GM21515 (cell line): Measurements from ENCODE around the gene ST3GAL3.

Experiments
- ATAC-seq: cut with Tn5 transposase; IDR thresholded peaks from one replicate; pipeline ENCODE4 v1.9.1; 2021; ENCODE audit not compliant: unreplicated experiment

Gene ST3GAL3

GRCh38 chr1:43873851-43874250 is 166.5 kb downstream of the ST3GAL3 start:
- ATAC-seq, result no peak

DNA sequence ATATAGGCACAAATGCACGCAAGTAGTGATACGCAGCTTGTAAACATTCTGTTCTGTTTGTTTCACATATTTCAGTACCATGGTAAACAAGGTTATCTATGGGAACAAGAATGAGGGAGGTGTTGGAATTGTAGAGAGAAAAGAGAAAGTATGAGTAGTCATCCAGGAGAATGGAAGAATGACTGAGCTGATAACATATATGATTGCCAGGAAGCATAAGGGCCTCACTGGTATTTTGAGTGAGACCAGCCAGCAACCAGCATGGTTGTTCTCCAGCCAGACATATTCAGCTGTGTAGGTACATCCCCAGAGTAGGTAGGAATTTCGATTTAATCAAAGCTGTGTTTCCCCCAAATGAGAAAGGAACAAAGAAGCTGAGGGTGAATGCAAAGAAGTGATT is 167.4 kb downstream of the ST3GAL3 start:
- no peak for ATAC-seq

DNA sequence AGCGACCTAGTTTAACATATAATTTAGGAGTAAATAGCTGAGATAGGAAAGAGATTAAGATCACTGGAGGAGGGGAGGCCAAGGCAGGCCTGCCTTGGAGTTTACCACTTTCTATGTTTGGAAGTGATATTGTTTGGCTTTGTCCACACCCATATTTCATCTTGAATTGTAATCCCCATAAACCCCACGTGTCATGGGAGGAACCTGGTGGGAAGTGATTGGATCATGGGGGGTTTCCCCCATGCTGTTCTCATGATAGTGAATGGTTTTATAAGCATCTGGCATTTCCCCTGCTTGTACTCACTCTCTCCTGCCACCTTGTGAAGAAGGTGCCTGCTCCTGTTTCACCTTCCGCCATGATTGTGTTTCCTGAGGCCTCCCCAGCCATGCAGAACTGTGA is 168.0 kb downstream of the ST3GAL3 start:
- no peak for ATAC-seq

DNA sequence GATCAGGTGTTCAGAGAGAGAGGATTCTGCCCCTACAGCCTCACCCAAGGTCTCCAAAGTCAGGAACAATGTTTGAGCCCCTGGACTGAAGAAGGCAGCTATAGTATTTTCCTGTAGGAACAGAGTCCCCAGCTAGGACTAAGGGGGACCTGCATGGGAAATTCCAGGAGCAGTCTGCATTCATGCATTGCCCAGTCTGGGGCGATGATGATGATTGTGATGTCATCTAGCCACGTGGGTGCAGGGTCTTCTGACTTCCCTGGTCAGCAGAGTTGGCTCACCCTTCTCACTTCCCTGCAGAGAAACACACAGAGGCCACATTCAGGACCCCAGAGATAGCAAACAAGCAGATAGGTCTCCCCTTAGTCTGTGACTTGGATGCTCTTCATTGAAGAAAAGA is 169.8 kb downstream of the ST3GAL3 start:
- ATAC-seq, result no peak

DNA sequence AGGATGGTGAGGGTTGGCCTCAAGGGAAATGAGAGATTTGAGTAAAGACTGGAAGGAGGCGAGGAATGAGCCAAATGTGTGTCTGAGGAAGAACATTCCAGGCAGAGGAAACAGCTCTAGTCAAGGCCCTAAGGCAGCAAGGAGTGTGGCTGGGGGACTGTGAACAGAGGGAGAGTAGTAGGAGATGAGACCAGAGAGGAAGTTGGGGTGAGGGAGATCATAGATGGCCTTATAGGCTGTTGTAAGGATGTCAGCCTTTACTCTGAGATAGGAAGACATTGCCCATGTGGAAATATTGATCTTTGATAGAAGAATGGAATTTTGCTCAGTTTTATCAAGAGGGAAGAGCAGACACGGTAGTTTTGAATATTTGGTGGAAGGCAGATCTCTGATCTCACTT is 171.1 kb downstream of the ST3GAL3 start:
- ATAC-seq, result no peak

DNA sequence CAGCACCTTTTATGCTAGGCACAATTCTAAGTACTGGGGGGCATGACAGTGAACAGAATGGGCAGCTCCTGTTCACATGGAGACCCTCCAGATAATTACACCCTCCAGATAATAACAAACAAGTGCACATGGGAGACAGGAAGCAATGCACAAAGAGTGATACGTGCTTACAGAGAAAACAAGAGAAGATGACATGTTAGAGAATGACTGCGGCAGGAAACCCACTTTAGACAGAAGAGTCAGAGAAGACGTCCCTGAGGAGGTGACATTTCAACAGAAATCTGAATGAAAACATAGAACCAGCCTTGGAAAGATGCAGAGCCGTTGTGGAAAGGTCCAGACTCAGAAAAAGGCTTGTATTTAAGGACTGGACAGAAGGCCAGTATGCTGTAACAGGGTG is 171.5 kb downstream of the ST3GAL3 start:
- ATAC-seq, result no peak

DNA sequence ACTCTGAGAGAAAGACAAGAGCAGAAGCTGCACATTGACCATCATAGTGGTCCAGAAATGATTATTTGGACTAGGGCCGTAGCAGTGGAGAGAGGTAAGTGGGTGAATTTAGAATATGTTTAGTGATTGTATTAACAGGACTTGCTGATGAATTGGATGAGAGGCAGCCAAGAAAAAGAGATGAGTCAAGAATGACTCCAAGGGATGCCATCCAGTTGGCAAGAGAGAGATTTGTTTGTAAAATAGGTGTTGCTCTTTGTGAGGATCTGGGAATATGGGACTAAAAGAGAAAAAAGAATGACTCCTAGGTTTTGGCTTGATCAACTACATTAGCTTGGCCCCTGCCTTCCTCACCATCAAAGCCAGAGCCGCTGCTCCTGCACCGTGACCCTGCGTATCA is 172.1 kb downstream of the ST3GAL3 start:
- no peak for ATAC-seq

GRCh38 chr1:43879996-43880395 is 172.7 kb downstream of the ST3GAL3 start:
- ATAC-seq, result no peak

GRCh38 chr1:43880604-43881003 is 173.3 kb downstream of the ST3GAL3 start:
- ATAC-seq, result no peak

GRCh38 chr1:43881415-43881814 is 174.1 kb downstream of the ST3GAL3 start:
- no peak for ATAC-seq

- ATAC-seq, result no peak
These were observed 175.4 kb downstream of the ST3GAL3 start for GRCh38 chr1:43882763-43883162.

DNA sequence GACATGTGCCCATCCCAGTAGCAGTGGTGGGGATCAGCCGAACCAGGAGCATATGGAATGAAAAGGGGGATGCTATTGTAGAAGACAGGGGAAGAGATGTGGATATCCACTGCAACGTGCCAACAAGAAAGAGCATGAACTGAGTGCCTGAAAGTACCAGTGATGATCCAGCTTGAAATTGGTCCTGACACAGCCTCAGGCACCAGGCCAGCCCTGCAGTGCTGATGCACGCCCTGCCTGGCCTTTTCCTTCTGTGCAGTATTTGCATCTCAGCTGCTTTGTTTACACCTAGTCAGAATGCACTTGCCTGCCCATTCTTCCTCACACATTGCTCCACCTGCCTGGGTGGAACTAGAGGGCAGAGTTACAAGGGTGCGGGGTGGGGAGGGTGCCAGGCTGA is 176.0 kb downstream of the ST3GAL3 start:
- no peak for ATAC-seq

DNA sequence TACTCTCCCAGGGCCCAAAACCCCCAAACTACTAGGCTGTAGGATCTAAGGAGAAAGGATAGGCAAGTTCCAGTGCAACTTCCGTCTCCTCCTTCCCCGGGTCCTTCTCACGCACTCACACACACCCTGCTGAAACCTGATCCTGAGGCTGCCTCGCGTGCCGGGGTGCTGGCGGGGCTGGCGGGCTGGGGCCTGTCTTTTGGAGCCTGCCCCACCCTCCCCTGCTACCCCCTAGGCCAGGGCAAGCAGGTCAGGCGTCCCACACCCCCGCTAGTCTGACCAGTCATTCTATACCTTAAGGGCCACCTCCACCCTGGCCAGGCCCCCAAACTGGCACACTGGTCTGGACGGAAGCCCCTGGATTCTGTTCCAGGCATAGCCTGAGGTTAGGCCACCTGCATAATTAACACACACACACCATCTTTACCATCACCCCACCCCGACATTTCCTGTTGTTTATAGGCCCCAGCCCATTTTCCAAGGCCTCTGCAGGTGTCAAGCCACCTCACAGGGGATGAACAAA is 178.0 kb downstream of the ST3GAL3 start:
- no peak for ATAC-seq

DNA sequence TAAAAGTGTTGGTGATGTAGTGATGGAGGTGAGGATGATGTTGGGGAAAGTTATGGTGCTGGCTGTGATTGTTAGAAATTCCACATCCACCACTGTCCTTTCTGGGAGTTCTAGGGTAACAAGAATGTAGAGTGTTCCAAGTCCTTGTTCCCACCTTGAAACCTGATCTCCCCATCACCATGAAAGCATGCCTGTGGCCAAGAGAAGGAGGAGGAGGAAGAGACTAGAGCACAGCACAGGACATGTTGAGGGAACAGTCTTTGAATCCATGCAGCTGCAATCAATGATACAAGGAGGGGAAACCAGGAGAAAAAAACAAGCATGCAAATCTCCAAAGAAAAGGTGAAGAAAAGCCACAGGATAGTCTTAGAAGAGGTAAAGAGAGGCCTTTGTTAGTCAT is 180.4 kb downstream of the ST3GAL3 start:
- ATAC-seq, result no peak

GRCh38 chr1:43890815-43891214 is 183.5 kb downstream of the ST3GAL3 start:
- no peak for ATAC-seq

GRCh38 chr1:43893006-43893405 is 185.7 kb downstream of the ST3GAL3 start:
- ATAC-seq, result no peak

- ATAC-seq, result no peak
These were observed 191.6 kb downstream of the ST3GAL3 start for GRCh38 chr1:43898981-43899380.

DNA sequence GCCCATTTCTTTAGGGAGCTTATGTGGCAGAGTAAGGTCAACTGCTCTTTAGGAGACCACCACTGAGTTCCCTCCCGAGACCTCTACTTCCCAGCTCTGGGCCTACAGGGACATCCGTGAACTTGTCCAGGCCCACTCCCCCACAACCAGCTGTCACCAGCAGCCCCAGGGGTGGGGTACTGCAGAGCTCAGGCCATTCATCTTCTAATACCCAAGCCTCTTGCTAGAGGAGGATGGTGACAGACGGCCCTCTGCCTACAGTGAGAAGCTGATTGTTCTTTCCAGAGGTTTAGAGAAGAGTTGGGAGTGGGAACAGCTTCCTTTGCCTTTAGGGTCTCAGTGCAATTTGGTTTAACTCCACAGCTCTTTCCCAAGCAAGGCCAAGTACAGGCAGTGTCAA is 193.1 kb downstream of the ST3GAL3 start:
- ATAC-seq, result no peak

- no peak for ATAC-seq
These were observed 194.0 kb downstream of the ST3GAL3 start for GRCh38 chr1:43901196-43901961.

GRCh38 chr1:43902058-43902831 is 194.9 kb downstream of the ST3GAL3 start:
- no peak for ATAC-seq

- ATAC-seq, result no peak
These were observed 197.6 kb downstream of the ST3GAL3 start for GRCh38 chr1:43904660-43905551.
